Bronchial epithelial cell (primary cell): ENCODE data around the gene UCN2. TPM values are rescaled to one million over a fixed set of nuclear protein-coding genes. Genes with fewer than 3 reads are reported as not detected.

Experiments
- DNase-seq: peaks from one replicate; pipeline ENCODE4 v3.0.0-alpha.2; 2010; ENCODE audit warnings: low read depth
- FAIRE-seq: peaks from 2 replicates; lab custom pipeline; 2011; peaks lifted over from hg19 to GRCh38; lab: Jason Lieb, UNC
- H3K27me3 ChIP-seq: 2 replicates; pipeline ENCODE4 v1.5.1; 2011; ENCODE audit warnings: low read length; ENCODE audit not compliant: control insufficient read depth, insufficient read depth
- H3K36me3 ChIP-seq: 2 replicates; pipeline ENCODE4 v1.5.1; 2011; ENCODE audit warnings: low read length; ENCODE audit not compliant: control insufficient read depth, insufficient read depth
- H3K4me3 ChIP-seq: 2 replicates; pipeline ENCODE4 v1.5.1; 2011; ENCODE audit warnings: mild to moderate bottlenecking, low read depth, low read length, control low read depth
- CTCF ChIP-seq: IDR thresholded peaks from 2 replicates; pipeline ENCODE4 v1.5.1; 2011; ENCODE audit warnings: mild to moderate bottlenecking, moderate library complexity, low read length, control low read depth, inconsistent platforms; ENCODE audit not compliant: insufficient read depth, severe bottlenecking
- total RNA-seq: library from RNA; depleted of rRNA; stranded (reverse); fragments of >200 nt; gene quantifications from 2 replicates; pipeline ENCODE4 v1.2.1, GENCODE V29; 2014

UCN2 gene
- total RNA-seq, 1 donor from 2014 or later = 12.9 TPM

- no peak for TF ChIP-seq CTCF
- DNase-seq = no peak
- Histone ChIP-seq H3K27me3 (no peaks in the 10 kb centered on the region), H3K36me3 (peaks cover 51% of the 10 kb centered on the region), H3K4me3 (no peak overlapping the region)
- FAIRE-seq = peak; percentile 68
Observed at GRCh38 chr3:48600711-48601621, 37.4 kb upstream of the UCN2 start.

GRCh38 chr3:48599509-48600285 is 36.1 kb upstream of the UCN2 start:
- Histone ChIP-seq H3K27me3 (no peaks in the 10 kb centered on the region), H3K4me3 (no peak overlapping the region), H3K36me3 (peaks cover 40% of the 10 kb centered on the region)
- no peak for DNase-seq
- TF ChIP-seq CTCF = peak; percentile 1
- FAIRE-seq = no peak

- FAIRE-seq = peak; percentile 99
- Histone ChIP-seq H3K4me3 (no peak overlapping the region), H3K36me3 (peaks cover 34% of the 10 kb centered on the region), H3K27me3 (no peaks in the 10 kb centered on the region)
- TF ChIP-seq CTCF = no peak
- DNase-seq = peak; percentile 99
Observed at GRCh38 chr3:48599077-48599501, 35.5 kb upstream of the UCN2 start.

- H3K4me3 ChIP-seq = no peak overlapping the region
- DNase-seq = peak; percentile 98
- H3K36me3 ChIP-seq = peaks cover 33% of the 10 kb centered on the region
- peak; percentile 94 for FAIRE-seq
- no peaks in the 10 kb centered on the region for H3K27me3 ChIP-seq
- TF ChIP-seq CTCF = no peak
Observed at GRCh38 chr3:48598323-48599076, 34.9 kb upstream of the UCN2 start.

GRCh38 chr3:48597408-48597800 is 33.8 kb upstream of the UCN2 start:
- no peak overlapping the region for H3K4me3 ChIP-seq
- FAIRE-seq (no peak), DNase-seq (no peak)
- no peak for TF ChIP-seq CTCF
- H3K36me3 ChIP-seq = peaks cover 31% of the 10 kb centered on the region
- no peaks in the 10 kb centered on the region for H3K27me3 ChIP-seq
